HCT116 (cell line): ENCODE measurements around the gene EPHB2. TPM values are rescaled to one million over a fixed set of nuclear protein-coding genes. Genes with fewer than 3 reads are reported as not detected.

Experiments used
- ATAC-seq: fragments of 200-7000 bp; cut with Tn5 transposase; 2 replicates; pipeline ENCODE4 v1.9.1; 2020; ENCODE audit warnings: mild to moderate bottlenecking, moderate library complexity
- BruUV-seq: library from RNA; stranded (reverse); fragments of 400-500 nt; replicated peaks from 2 replicates; lab custom pipeline; 2021; lab: Mats Ljungman, UMichigan
- CTCF ChIA-PET: fragments of 300-600 bp; sonication (Branson Sonifier 250); formaldehyde crosslinking; loops from one replicate; lab custom pipeline; 2021; ENCODE audit warnings: antibody characterized with exemption; lab: Charles Lee
- POLR2A ChIA-PET: fragments of 300-600, 350-600 bp; sonication (Branson Sonifier 250); formaldehyde crosslinking; loops from one replicate; lab custom pipeline; 2021; ENCODE audit warnings: antibody characterized with exemption; lab: Charles Lee
- RAD21 ChIA-PET, 2 experiments: fragments of 300-600 bp; sonication (Branson Sonifier 250); formaldehyde crosslinking; loops; one replicate each; lab custom pipeline; 2023; ENCODE audit warnings: low total read pairs in 2 of 2; ENCODE audit not compliant: uncharacterized antibody in 2 of 2, unreplicated experiment in 2 of 2, low non-redundant PET in 1 of 2; lab: Charles Lee
- DNase-seq: peaks from one replicate; pipeline ENCODE4 v3.0.0-alpha.2; 2010; ENCODE audit warnings: low read depth, low spot score
- H2AFZ ChIP-seq: fragments of 200-600 bp; shearing (Covaris generic), sonication (generic); 2 replicates; pipeline ENCODE4 v1.6.1; 2017; ENCODE audit warnings: low read depth, mixed run types, mixed read lengths, antibody characterized with exemption, low read length; ENCODE audit not compliant: poor library complexity, severe bottlenecking
- H3K27ac ChIP-seq: 2 replicates; pipeline ENCODE4 v1.5.1; 2012; ENCODE audit warnings: low read depth, low read length
- H3K27me3 ChIP-seq: fragments of 200-600 bp; sonication (generic); 2 replicates; pipeline ENCODE4 v1.6.1; 2016; ENCODE audit warnings: mixed run types, low read length, mixed read lengths; ENCODE audit not compliant: insufficient read depth
- H3K36me3 ChIP-seq, 2 experiments: fragments of 200-500 bp in 1 of 2; fragments of 200-600 bp in 1 of 2; sonication (Bioruptor generic) in 1 of 2; sonication (generic) in 1 of 2; 2 replicates each; pipeline versions ENCODE4 v1.5.1 to v1.6.1; 2014 to 2016; ENCODE audit warnings: low read length in 2 of 2, inconsistent platforms in 1 of 2, mixed read lengths in 1 of 2, mixed run types in 1 of 2; ENCODE audit not compliant: insufficient read depth in 2 of 2, control insufficient read depth in 1 of 2
- H3K4me1 ChIP-seq, 2 experiments: fragments of 200-600 bp in 1 of 2; sonication (generic) in 1 of 2; 2 replicates each; pipeline versions ENCODE4 v1.5.1 to v1.6.1; 2012 to 2017; ENCODE audit warnings: low read length in 2 of 2, inconsistent platforms in 1 of 2, mild to moderate bottlenecking in 1 of 2, mixed read lengths in 1 of 2, mixed run types in 1 of 2, moderate library complexity in 1 of 2; ENCODE audit not compliant: insufficient read depth in 2 of 2, control insufficient read depth in 1 of 2
- H3K4me2 ChIP-seq: fragments of 200-600 bp; sonication (generic); 2 replicates; pipeline ENCODE4 v1.6.1; 2017; ENCODE audit warnings: mixed run types, low read length, mixed read lengths
- H3K4me3 ChIP-seq, 2 experiments: fragments of 200-600 bp in 1 of 2; sonication (generic) in 1 of 2; replicated peaks in 1 of 2; 2 replicates each; pipeline ENCODE4 v1.5.1; 2011 to 2016; ENCODE audit warnings: low read length in 2 of 2, control low read depth in 1 of 2, low read depth in 1 of 2, mild to moderate bottlenecking in 1 of 2, mixed read lengths in 1 of 2, mixed run types in 1 of 2
- H3K79me2 ChIP-seq: fragments of 200-600 bp; sonication (generic); 2 replicates; pipeline ENCODE4 v1.6.1; 2017; ENCODE audit warnings: mild to moderate bottlenecking, mixed run types, low read length, moderate library complexity, mixed read lengths; ENCODE audit not compliant: insufficient read depth
- H3K9ac ChIP-seq: fragments of 200-600 bp; sonication (generic); 2 replicates; pipeline ENCODE4 v1.6.1; 2016; ENCODE audit warnings: low read length, mixed read lengths
- H3K9me2 ChIP-seq: fragments of 200-600 bp; sonication (generic), shearing (Covaris generic); 2 replicates; pipeline ENCODE4 v1.6.1; 2017; ENCODE audit warnings: mixed run types, mild to moderate bottlenecking, moderate library complexity; ENCODE audit not compliant: insufficient read depth
- H3K9me3 ChIP-seq, 2 experiments: fragments of 200-500 bp in 1 of 2; fragments of 200-600 bp in 1 of 2; sonication (Bioruptor generic) in 1 of 2; sonication (generic) in 1 of 2; 2 replicates each; pipeline ENCODE4 v1.6.1; 2014 to 2017; ENCODE audit warnings: low read length in 2 of 2, mixed read lengths in 2 of 2, inconsistent platforms in 1 of 2, low read depth in 1 of 2, mild to moderate bottlenecking in 1 of 2, mixed run types in 1 of 2, moderate library complexity in 1 of 2; ENCODE audit not compliant: control insufficient read depth in 1 of 2, insufficient read depth in 1 of 2
- H4K20me1 ChIP-seq: fragments of 200-600 bp; sonication (generic), shearing (Covaris generic); 2 replicates; pipeline ENCODE4 v1.6.1; 2017; ENCODE audit warnings: mixed run types, mild to moderate bottlenecking, moderate library complexity; ENCODE audit not compliant: insufficient read depth
- ATF3 ChIP-seq: IDR thresholded peaks from 2 replicates; pipeline ENCODE4 v1.6.1; 2012
- CBX3 ChIP-seq: IDR thresholded peaks from 2 replicates; pipeline ENCODE4 v1.6.1; 2012; ENCODE audit warnings: low read depth
- CEBPB ChIP-seq: IDR thresholded peaks from 2 replicates; pipeline ENCODE4 v1.6.1; 2012; ENCODE audit warnings: low read depth
- CTCF ChIP-seq, 3 experiments: fragments of 200-600 bp in 1 of 3; sonication (generic) in 1 of 3; IDR thresholded peaks in 2 of 3; conservative IDR thresholded peaks in 1 of 3; 2 replicates each; pipeline ENCODE4 v1.5.1; 2012 to 2017; ENCODE audit warnings: low read depth in 2 of 3, low read length in 2 of 3, antibody characterized with exemption in 1 of 3, borderline replicate concordance in 1 of 3, control low read depth in 1 of 3, mild to moderate bottlenecking in 1 of 3, mixed read lengths in 1 of 3, mixed run types in 1 of 3, moderate library complexity in 1 of 3; ENCODE audit not compliant: insufficient read depth in 1 of 3
- EGR1 ChIP-seq: IDR thresholded peaks from 2 replicates; pipeline ENCODE4 v1.6.1; 2012; ENCODE audit warnings: low read depth
- ELF1 ChIP-seq: IDR thresholded peaks from 2 replicates; pipeline ENCODE4 v1.6.1; 2012; ENCODE audit warnings: low read depth, borderline replicate concordance
- EZH2phosphoT487 ChIP-seq: fragments of 200-600 bp; IDR thresholded peaks from 2 replicates; pipeline ENCODE4 v1.6.1; 2018; ENCODE audit warnings: antibody characterized with exemption, borderline replicate concordance
- FOSL1 ChIP-seq: IDR thresholded peaks from 2 replicates; pipeline ENCODE4 v1.6.1; 2012; ENCODE audit warnings: low read depth
- JUND ChIP-seq: IDR thresholded peaks from 2 replicates; pipeline ENCODE4 v1.6.1; 2012
- POLR2A ChIP-seq: IDR thresholded peaks from 2 replicates; pipeline ENCODE4 v1.7.0; 2011; ENCODE audit warnings: borderline replicate concordance; ENCODE audit not compliant: insufficient read depth, insufficient read length; ENCODE audit errors: extremely low read depth
- POLR2AphosphoS5 ChIP-seq: IDR thresholded peaks from 2 replicates; pipeline ENCODE4 v1.6.1; 2011; ENCODE audit warnings: mild to moderate bottlenecking, low read depth, low read length, moderate library complexity
- RAD21 ChIP-seq: IDR thresholded peaks from 2 replicates; pipeline ENCODE4 v1.6.1; 2012; ENCODE audit warnings: low read depth, mild to moderate bottlenecking
- REST ChIP-seq: IDR thresholded peaks from 2 replicates; pipeline ENCODE4 v1.6.1; 2012; ENCODE audit warnings: low read depth
- SP1 ChIP-seq: IDR thresholded peaks from 2 replicates; pipeline ENCODE4 v1.6.1; 2012; ENCODE audit warnings: low read depth
- SRF ChIP-seq: IDR thresholded peaks from 2 replicates; pipeline ENCODE4 v1.6.1; 2012; ENCODE audit warnings: low read depth
- TCF7L2 ChIP-seq: IDR thresholded peaks from 2 replicates; pipeline ENCODE4 v1.7.0; 2011; ENCODE audit warnings: borderline replicate concordance, inconsistent platforms; ENCODE audit not compliant: insufficient read depth, insufficient read length; ENCODE audit errors: extremely low read depth
- YY1 ChIP-seq: IDR thresholded peaks from 2 replicates; pipeline ENCODE4 v1.6.1; 2011; ENCODE audit warnings: low read length, low read depth, moderate library complexity, mild to moderate bottlenecking; ENCODE audit not compliant: insufficient replicate concordance; ENCODE audit errors: extremely low read depth
- ZBTB33 ChIP-seq: IDR thresholded peaks from 2 replicates; pipeline ENCODE4 v1.6.1; 2011; ENCODE audit warnings: mild to moderate bottlenecking, low read length, moderate library complexity; ENCODE audit not compliant: insufficient replicate concordance; ENCODE audit errors: extremely low read depth
- ZFX ChIP-seq: fragments of 450-650 bp; IDR thresholded peaks from 2 replicates; pipeline ENCODE4 v1.6.1; 2017
- ZNF274 ChIP-seq: fragments of 200-500 bp; sonication (Bioruptor generic); IDR thresholded peaks from 2 replicates; pipeline ENCODE4 v1.6.1; 2014; ENCODE audit warnings: mild to moderate bottlenecking, low read depth, low read length, inconsistent platforms
- intact Hi-C: fragments of 100-400 bp; cut with micrococcal nuclease; formaldehyde crosslinking; loops from 2 replicates; pipeline ENCODE4 v1.10.0; 2022
- total RNA-seq: library from RNA; stranded (reverse); gene quantifications from one replicate; pipeline ENCODE4 v1.2.1, GENCODE V29; 2021; ENCODE audit not compliant: unreplicated experiment

Gene EPHB2
- total RNA-seq, 1 experiment from 2014 or later: 19.5 TPM

GRCh38 chr1:22932803-22933470, 222.3 kb downstream of the EPHB2 start:
- H3K79me2 ChIP-seq: no peaks in the 10 kb centered on the region
- ChIA-PET POLR2A (no interaction called here), CTCF (interaction anchor here (0.7 to 5.9 kb wide), 2 partner anchors 259 to 353 kb away, joined by 3 to 67 read pairs; no protein-coding TSS in a partner anchor), RAD21 (interaction anchor here in 1 of 2 experiments (0.7 kb wide), 1 partner anchor 275 kb away, joined by 3 read pairs; no protein-coding TSS in a partner anchor)
- no peaks in the 10 kb centered on the region for H3K36me3 ChIP-seq
- H3K9ac ChIP-seq: no peak overlapping the region
- no peak for TF ChIP-seq SRF
- TF ChIP-seq RAD21: no peak
- TF ChIP-seq ZFX: no peak
- TF ChIP-seq YY1: no peak
- no peak for TF ChIP-seq SP1
- no peak for TF ChIP-seq EZH2phosphoT487
- no peak for TF ChIP-seq CBX3
- TF ChIP-seq FOSL1: no peak
- TF ChIP-seq ATF3: no peak
- TF ChIP-seq REST: no peak
- no peak for TF ChIP-seq CEBPB
- no peak for TF ChIP-seq POLR2AphosphoS5
- no peak for TF ChIP-seq ZBTB33
- TF ChIP-seq EGR1: no peak
- no peak for TF ChIP-seq JUND
- no peak for TF ChIP-seq TCF7L2
- no peak for TF ChIP-seq CTCF (IDR thresholded peaks at IDR 0.05 in 2 of 3, conservative IDR thresholded peaks at IDR 0.05 in 1 of 3; ENCODE audit: borderline replicate concordance in 1 of 3, insufficient read depth in 1 of 3, low read depth in 2 of 3, low read length in 2 of 3)
- TF ChIP-seq POLR2A: no peak
- TF ChIP-seq ZNF274: no peak
- TF ChIP-seq ELF1: no peak
- no peaks in the 10 kb centered on the region for H3K27me3 ChIP-seq
- no peak overlapping the region for H2AFZ ChIP-seq
- intact Hi-C loops: no loop called here
- H3K4me1 ChIP-seq: 0 out of 4 replicates have a peak, but pooled peaks cover 0 to 2% of the 10 kb centered on the region in 2 experiments
- H3K9me3 ChIP-seq: no peaks in the 10 kb centered on the region
- no peaks in the 10 kb centered on the region for H4K20me1 ChIP-seq
- H3K4me3 ChIP-seq: no peak overlapping the region
- no TSS peak for BruUV-seq
- H3K9me2 ChIP-seq: no peaks in the 10 kb centered on the region
- no peak for ATAC-seq
- no peak overlapping the region for H3K27ac ChIP-seq
- no peak overlapping the region for H3K4me2 ChIP-seq
- DNase-seq: no peak
